ENCODE measurements around the gene AKAP8L. TPM values are rescaled to one million over a fixed set of nuclear protein-coding genes. Genes with fewer than 3 reads are reported as not detected.

Gene AKAP8L
- total and polyA plus RNA-seq, 2 donors (not counting 1 experiment from before 2014, with no cell fraction given) = 18.0 to 87.0 TPM

GRCh38 chr19:15422296-15423075 is 3.7 kb upstream of the AKAP8L start:
- H3K36me3 ChIP-seq (ENCODE audit: control insufficient read depth, insufficient read depth, low read length) = peaks cover 25% of the 10 kb centered on the region
- TF ChIP-seq EZH2 (IDR thresholded peaks at IDR 0.05; ENCODE audit: low read length, missing control alignments) = no peak
- TF ChIP-seq CTCF (conservative IDR thresholded peaks at IDR 0.05 in 1 of 2, IDR thresholded peaks at IDR 0.05 in 1 of 2; ENCODE audit: low read depth in 1 of 2, low read length in 2 of 2) = no peak
- H3K4me1 ChIP-seq (ENCODE audit: control insufficient read depth, extremely low read depth, insufficient read depth, low read length) = no peaks in the 10 kb centered on the region
- no peaks in the 10 kb centered on the region for H4K20me1 ChIP-seq (ENCODE audit: control insufficient read depth, extremely low read depth, insufficient read depth, low read length)
- H3K27me3 ChIP-seq (ENCODE audit: control insufficient read depth, insufficient read depth, low read length) = no peaks in the 10 kb centered on the region
- no peak for DNase-seq (ENCODE audit: low read depth in 2 of 2)
- H3K27ac ChIP-seq (ENCODE audit: insufficient read depth, low read length) = no peak overlapping the region
- H3K4me3 ChIP-seq (replicated peaks in 1 of 4; ENCODE audit: control extremely low read depth in 1 of 4, insufficient read depth in 1 of 4, low read depth in 3 of 4, low read length in 4 of 4) = no peak overlapping the region
- peaks cover 13% of the 10 kb centered on the region for H3K79me2 ChIP-seq (ENCODE audit: control insufficient read depth, insufficient read depth, low read length)
- no peak overlapping the region for H3K9ac ChIP-seq (ENCODE audit: insufficient read depth, low read length)
- H3K9me3 ChIP-seq (ENCODE audit: control insufficient read depth, insufficient read depth, low read depth, low read length) = no peaks in the 10 kb centered on the region
- H2AFZ ChIP-seq (ENCODE audit: low read length) = no peak overlapping the region
- H3K4me2 ChIP-seq (ENCODE audit: extremely low read depth, insufficient read depth, low read length) = no peak overlapping the region

- H3K4me1 ChIP-seq (ENCODE audit: control insufficient read depth, extremely low read depth, insufficient read depth, low read length) = peaks cover 5% of the 10 kb centered on the region
- no peaks in the 10 kb centered on the region for H3K9me3 ChIP-seq (ENCODE audit: control insufficient read depth, insufficient read depth, low read depth, low read length)
- TF ChIP-seq CTCF (conservative IDR thresholded peaks at IDR 0.05 in 1 of 2, IDR thresholded peaks at IDR 0.05 in 1 of 2; ENCODE audit: low read depth in 1 of 2, low read length in 2 of 2) (no peak), EZH2 (IDR thresholded peaks at IDR 0.05; ENCODE audit: low read length, missing control alignments) (no peak)
- H3K4me3 ChIP-seq (replicated peaks in 1 of 4; ENCODE audit: control extremely low read depth in 1 of 4, insufficient read depth in 1 of 4, low read depth in 3 of 4, low read length in 4 of 4) = no peak overlapping the region
- H3K36me3 ChIP-seq (ENCODE audit: control insufficient read depth, insufficient read depth, low read length) = peaks cover 23% of the 10 kb centered on the region
- H3K27me3 ChIP-seq (ENCODE audit: control insufficient read depth, insufficient read depth, low read length) = no peaks in the 10 kb centered on the region
- H3K79me2 ChIP-seq (ENCODE audit: control insufficient read depth, insufficient read depth, low read length) = peaks cover 20% of the 10 kb centered on the region
- H3K9ac ChIP-seq (ENCODE audit: insufficient read depth, low read length) = no peak overlapping the region
- no peak overlapping the region for H3K27ac ChIP-seq (ENCODE audit: insufficient read depth, low read length)
- no peaks in the 10 kb centered on the region for H4K20me1 ChIP-seq (ENCODE audit: control insufficient read depth, extremely low read depth, insufficient read depth, low read length)
- DNase-seq (ENCODE audit: low read depth in 2 of 2) = peak in 1 of 2 donors; percentile 48
- H3K4me2 ChIP-seq (ENCODE audit: extremely low read depth, insufficient read depth, low read length) = no peak overlapping the region
- H2AFZ ChIP-seq (ENCODE audit: low read length) = no peak overlapping the region
Measured at GRCh38 chr19:15421721-15422260, 3.0 kb upstream of the AKAP8L start.

DNA sequence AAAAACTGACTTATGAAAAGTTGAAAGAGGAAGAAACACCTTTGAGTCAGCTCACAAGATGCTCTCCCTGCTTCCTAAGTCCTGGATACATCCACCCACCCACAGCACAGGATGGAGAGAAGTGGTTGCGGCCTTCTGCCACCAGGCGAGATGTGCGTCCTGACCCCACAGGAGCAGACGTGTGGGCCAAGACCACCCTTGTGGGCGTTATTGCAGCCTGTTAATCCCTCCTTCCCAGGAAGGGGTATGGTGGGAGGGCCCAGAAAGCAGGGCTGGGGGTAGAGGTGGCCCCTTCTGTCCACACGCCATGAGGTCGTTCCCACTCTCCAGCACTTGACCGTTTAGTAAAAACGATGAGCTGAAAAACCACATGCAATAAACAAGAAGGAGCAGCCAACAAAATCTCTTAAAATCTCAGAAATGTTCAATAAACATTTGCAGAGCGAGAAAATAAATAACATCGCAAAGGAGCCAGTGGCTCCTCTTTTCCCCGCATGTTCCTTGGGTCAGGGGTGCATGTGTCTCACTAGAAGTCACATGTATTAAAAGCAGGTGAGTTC is 2.4 kb upstream of the AKAP8L start:
- H3K9ac ChIP-seq (ENCODE audit: insufficient read depth, low read length) = no peak overlapping the region
- no peak for TF ChIP-seq EZH2 (IDR thresholded peaks at IDR 0.05; ENCODE audit: low read length, missing control alignments)
- TF ChIP-seq CTCF (conservative IDR thresholded peaks at IDR 0.05 in 1 of 2, IDR thresholded peaks at IDR 0.05 in 1 of 2; ENCODE audit: low read depth in 1 of 2, low read length in 2 of 2) = no peak
- H3K4me1 ChIP-seq (ENCODE audit: control insufficient read depth, extremely low read depth, insufficient read depth, low read length) = peaks cover 5% of the 10 kb centered on the region
- H3K4me2 ChIP-seq (ENCODE audit: extremely low read depth, insufficient read depth, low read length) = no peak overlapping the region
- no peaks in the 10 kb centered on the region for H4K20me1 ChIP-seq (ENCODE audit: control insufficient read depth, extremely low read depth, insufficient read depth, low read length)
- no peaks in the 10 kb centered on the region for H3K27me3 ChIP-seq (ENCODE audit: control insufficient read depth, insufficient read depth, low read length)
- peaks cover 24% of the 10 kb centered on the region for H3K36me3 ChIP-seq (ENCODE audit: control insufficient read depth, insufficient read depth, low read length)
- H3K79me2 ChIP-seq (ENCODE audit: control insufficient read depth, insufficient read depth, low read length) = peaks cover 25% of the 10 kb centered on the region
- no peak overlapping the region for H3K4me3 ChIP-seq (replicated peaks in 1 of 4; ENCODE audit: control extremely low read depth in 1 of 4, insufficient read depth in 1 of 4, low read depth in 3 of 4, low read length in 4 of 4)
- no peak overlapping the region for H3K27ac ChIP-seq (ENCODE audit: insufficient read depth, low read length)
- H2AFZ ChIP-seq (ENCODE audit: low read length) = no peak overlapping the region
- DNase-seq (ENCODE audit: low read depth in 2 of 2) = peak in 1 of 2 donors; percentile 58
- H3K9me3 ChIP-seq (ENCODE audit: control insufficient read depth, insufficient read depth, low read depth, low read length) = no peaks in the 10 kb centered on the region

All from fibroblast of lung (primary cell).